Body of pancreas (tissue), 4 donors: ENCODE data around the gene KCNAB2.

Experiments
- POLR2A ChIP-seq, 3 donors: fragments of 450-650 bp; IDR thresholded peaks; one replicate each; pipeline ENCODE4 v1.6.1; 2016; ENCODE audit warnings: antibody characterized with exemption in 3 of 3, mild to moderate bottlenecking in 2 of 3
- TF ChIP-seq, protein P1 (sequence below), 7 experiments: fragments of 450-650 bp in 4 of 7; fragments of 200-600 bp in 3 of 7; sonication (generic) in 3 of 7; IDR thresholded peaks; one replicate each; pipeline ENCODE4 v1.5.1; 2016 to 2019; ENCODE audit warnings: antibody characterized with exemption in 7 of 7

GRCh38 chr1:6006882-6007281 is 38.8 kb upstream of the KCNAB2 start:
- TF ChIP-seq, protein P1, sequence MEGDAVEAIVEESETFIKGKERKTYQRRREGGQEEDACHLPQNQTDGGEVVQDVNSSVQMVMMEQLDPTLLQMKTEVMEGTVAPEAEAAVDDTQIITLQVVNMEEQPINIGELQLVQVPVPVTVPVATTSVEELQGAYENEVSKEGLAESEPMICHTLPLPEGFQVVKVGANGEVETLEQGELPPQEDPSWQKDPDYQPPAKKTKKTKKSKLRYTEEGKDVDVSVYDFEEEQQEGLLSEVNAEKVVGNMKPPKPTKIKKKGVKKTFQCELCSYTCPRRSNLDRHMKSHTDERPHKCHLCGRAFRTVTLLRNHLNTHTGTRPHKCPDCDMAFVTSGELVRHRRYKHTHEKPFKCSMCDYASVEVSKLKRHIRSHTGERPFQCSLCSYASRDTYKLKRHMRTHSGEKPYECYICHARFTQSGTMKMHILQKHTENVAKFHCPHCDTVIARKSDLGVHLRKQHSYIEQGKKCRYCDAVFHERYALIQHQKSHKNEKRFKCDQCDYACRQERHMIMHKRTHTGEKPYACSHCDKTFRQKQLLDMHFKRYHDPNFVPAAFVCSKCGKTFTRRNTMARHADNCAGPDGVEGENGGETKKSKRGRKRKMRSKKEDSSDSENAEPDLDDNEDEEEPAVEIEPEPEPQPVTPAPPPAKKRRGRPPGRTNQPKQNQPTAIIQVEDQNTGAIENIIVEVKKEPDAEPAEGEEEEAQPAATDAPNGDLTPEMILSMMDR (IDR thresholded peaks at IDR 0.05), result no peak
- TF ChIP-seq POLR2A (IDR thresholded peaks at IDR 0.05), result no peak
